BLaER1 treated with 17β-estradiol and CSF1 and Interleukin-3, amounts not matched to agents 10 nM and 100 nM (cell line): ENCODE measurements around the gene TDP1.

Experiments
- H3K27ac ChIP-seq, 11 experiments: shearing (Covaris generic); formaldehyde crosslinking; 2 replicates each; pipeline ENCODE4 v1.8.1; 2022
- H3K27me3 ChIP-seq, 11 experiments: shearing (Covaris generic); formaldehyde crosslinking; 2 replicates each; pipeline ENCODE4 v1.8.1; 2022
- H3K36me3 ChIP-seq, 11 experiments: shearing (Covaris generic); formaldehyde crosslinking; 2 replicates each; pipeline ENCODE4 v1.8.1; 2022
- H3K4me1 ChIP-seq, 10 experiments: shearing (Covaris generic); formaldehyde crosslinking; 2 replicates each; pipeline ENCODE4 v1.8.1; 2022
- H3K4me2 ChIP-seq, 11 experiments: shearing (Covaris generic); formaldehyde crosslinking; 2 replicates each; pipeline ENCODE4 v1.8.1; 2022
- H3K4me3 ChIP-seq, 10 experiments: shearing (Covaris generic); formaldehyde crosslinking; 2 replicates each; pipeline ENCODE4 v1.8.1; 2022
- H3K9ac ChIP-seq, 11 experiments: shearing (Covaris generic); formaldehyde crosslinking; 2 replicates each; pipeline ENCODE4 v1.8.1; 2022
- H3K9me3 ChIP-seq, 11 experiments: shearing (Covaris generic); formaldehyde crosslinking; replicated peaks in 1 of 11; 2 replicates each; pipeline ENCODE4 v1.8.1; 2022
- H4K20me1 ChIP-seq, 11 experiments: shearing (Covaris generic); formaldehyde crosslinking; 2 replicates each; pipeline ENCODE4 v1.8.1; 2022
- Cebpa-rat ChIP-seq, 11 experiments: shearing (Covaris generic); IDR thresholded peaks; 2 replicates each; pipeline ENCODE4 v1.8.1; 2022

Gene TDP1

DNA sequence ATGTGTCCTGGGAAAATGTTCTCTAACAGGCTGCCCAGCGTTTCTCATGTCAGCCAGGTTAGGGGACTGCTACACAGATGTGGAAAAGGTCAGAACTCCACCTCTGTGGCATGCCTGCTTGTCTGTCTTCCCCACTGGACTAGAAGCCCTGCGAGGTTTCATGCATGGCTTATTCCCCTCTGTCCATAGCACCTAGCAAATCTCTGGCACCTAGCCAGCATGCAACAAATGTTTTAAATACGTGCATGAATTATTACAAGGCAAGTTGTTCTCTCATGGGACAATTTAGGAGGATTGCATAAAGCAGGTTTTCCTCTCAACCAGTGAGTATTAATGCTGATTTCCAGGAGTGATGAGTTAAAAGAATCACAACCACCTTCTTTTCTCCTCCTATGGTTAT is 84.7 kb downstream of the TDP1 start:
- Histone ChIP-seq H3K27me3 (no peaks in the 10 kb centered on the region), H3K4me3 (no peak overlapping the region), H3K4me2 (no peak overlapping the region), H3K9ac (no peak overlapping the region), H3K9me3 (peaks cover 0 to 14% (median 3%) of the 10 kb centered on the region in 11 experiments; a peak in 3 of 22 replicates), H3K36me3 (peaks cover 65 to 100% (median 98%) of the 10 kb centered on the region in 11 experiments), H3K4me1 (peaks cover 0 to 12% (median 0%) of the 10 kb centered on the region in 10 experiments; a peak in 2 of 20 replicates), H3K27ac (no peak overlapping the region), H4K20me1 (no peaks in the 10 kb centered on the region)
- no peak for TF ChIP-seq Cebpa-rat (IDR thresholded peaks at IDR 0.05)

DNA sequence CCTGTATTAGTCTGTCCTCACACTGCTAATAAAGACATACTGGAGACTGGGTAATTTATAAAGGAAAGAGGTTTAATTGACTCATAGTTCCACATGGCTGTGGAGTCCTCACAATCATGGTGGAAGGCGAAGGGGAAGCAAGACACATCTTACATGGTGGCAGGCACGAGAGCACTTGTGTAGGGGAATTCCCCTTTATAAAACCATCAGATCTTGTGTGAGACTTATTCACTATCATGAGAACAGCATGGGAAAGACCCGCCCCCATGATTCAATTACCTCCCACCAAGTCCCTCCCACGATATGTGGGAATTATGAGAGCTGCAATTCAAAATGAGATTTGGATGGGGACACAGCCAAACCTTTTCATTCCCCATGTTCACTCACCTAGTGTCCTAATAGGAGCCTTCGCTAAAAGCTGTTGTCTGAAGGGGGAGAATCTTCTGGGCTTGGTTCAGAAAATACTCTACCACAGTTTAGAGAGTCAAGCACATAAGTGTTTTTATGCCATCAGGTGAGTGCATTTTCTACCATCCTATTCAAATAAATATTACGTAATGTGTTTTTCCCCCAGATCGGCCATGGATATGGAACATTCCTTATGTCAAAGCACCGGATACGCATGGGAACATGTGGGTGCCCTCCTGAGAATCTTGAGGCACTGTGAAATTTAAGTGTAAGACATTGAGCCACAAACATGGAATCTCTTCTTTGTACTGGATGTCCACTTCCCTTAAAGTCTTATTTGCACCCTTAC is 86.9 kb downstream of the TDP1 start:
- H3K36me3 ChIP-seq = peaks cover 67 to 99% (median 84%) of the 10 kb centered on the region in 11 experiments
- peaks cover 0 to 17% (median under 1%) of the 10 kb centered on the region in 11 experiments; a peak in 2 of 22 replicates for H3K9me3 ChIP-seq
- peaks cover 0 to 12% (median 0%) of the 10 kb centered on the region in 10 experiments; a peak in 2 of 20 replicates for H3K4me1 ChIP-seq
- no peak overlapping the region; a peak in 1 of 22 replicates for H3K27ac ChIP-seq
- H3K27me3 ChIP-seq = no peaks in the 10 kb centered on the region
- H3K9ac ChIP-seq = no peak overlapping the region
- H3K4me2 ChIP-seq = peak overlapping the region in 2 of 11 experiments; percentile 18 to 38; a peak in 2 of 22 replicates
- no peak overlapping the region for H3K4me3 ChIP-seq
- TF ChIP-seq Cebpa-rat (IDR thresholded peaks at IDR 0.05) = peak in 2 of 11 experiments; percentile 10 to 79; a peak in 2 of 22 replicates
- no peaks in the 10 kb centered on the region for H4K20me1 ChIP-seq

DNA sequence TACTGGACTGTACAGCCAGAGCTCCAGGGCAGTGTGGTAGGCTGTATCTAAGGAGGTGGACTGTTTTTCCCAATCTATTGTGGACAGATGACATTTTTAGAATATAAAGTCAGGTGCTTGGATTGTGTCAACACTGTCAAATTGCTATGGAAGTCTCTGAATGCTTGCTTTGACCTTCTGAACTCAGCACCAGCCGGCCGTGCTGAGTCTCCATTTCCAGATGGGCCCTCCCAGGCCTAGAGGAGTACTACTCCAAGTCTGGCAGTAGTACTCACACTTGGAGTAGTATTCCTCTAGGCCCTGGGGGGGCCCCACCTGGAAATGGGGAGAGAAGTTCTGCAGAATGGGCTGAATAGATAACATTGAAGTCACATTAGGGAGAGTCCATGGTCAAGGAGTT is 89.9 kb downstream of the TDP1 start:
- Histone ChIP-seq H3K4me1 (peaks cover 0 to 12% (median 0%) of the 10 kb centered on the region in 10 experiments; a peak in 2 of 20 replicates), H3K9me3 (0 out of 22 replicates have a peak, but pooled peaks cover 0 to 8% (median 0%) of the 10 kb centered on the region in 11 experiments), H4K20me1 (no peaks in the 10 kb centered on the region), H3K4me2 (no peak overlapping the region), H3K36me3 (peaks cover 45 to 78% (median 59%) of the 10 kb centered on the region in 11 experiments), H3K27ac (no peak overlapping the region), H3K9ac (no peak overlapping the region), H3K27me3 (no peaks in the 10 kb centered on the region), H3K4me3 (no peak overlapping the region)
- TF ChIP-seq Cebpa-rat (IDR thresholded peaks at IDR 0.05) = no peak

GRCh38 chr14:90049390-90049789 is 93.7 kb downstream of the TDP1 start:
- TF ChIP-seq Cebpa-rat (IDR thresholded peaks at IDR 0.05) = no peak
- H4K20me1 ChIP-seq = no peaks in the 10 kb centered on the region; a peak in 1 of 22 replicates
- no peak overlapping the region for H3K4me3 ChIP-seq
- H3K27ac ChIP-seq = no peak overlapping the region
- no peaks in the 10 kb centered on the region for H3K27me3 ChIP-seq
- no peak overlapping the region for H3K4me2 ChIP-seq
- H3K9ac ChIP-seq = no peak overlapping the region
- H3K4me1 ChIP-seq = peaks cover 0 to 17% (median 0%) of the 10 kb centered on the region in 10 experiments; a peak in 3 of 20 replicates
- peaks cover 14 to 42% (median 23%) of the 10 kb centered on the region in 11 experiments; a peak in 21 of 22 replicates for H3K36me3 ChIP-seq
- 0 out of 22 replicates have a peak, but pooled peaks cover 0 to 8% (median 0%) of the 10 kb centered on the region in 11 experiments for H3K9me3 ChIP-seq

DNA sequence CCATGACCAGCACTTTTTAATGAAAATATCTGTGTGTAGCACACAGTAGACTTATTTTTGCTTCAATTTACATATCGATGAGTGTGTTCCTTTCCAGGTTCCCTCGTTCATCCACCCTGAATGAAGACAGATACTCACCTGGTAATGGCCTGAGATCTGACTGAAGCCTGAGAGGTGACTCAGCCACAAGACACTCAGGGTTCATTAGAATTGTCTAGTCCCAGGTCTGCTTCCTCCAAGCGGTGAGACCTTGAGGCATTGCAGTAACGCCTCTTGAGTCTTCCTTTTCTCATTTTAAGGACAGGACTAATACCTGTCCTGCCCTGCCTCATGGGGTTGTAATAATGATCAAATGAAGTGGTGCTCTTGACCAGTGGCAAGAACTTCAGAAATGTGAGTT is 94.5 kb downstream of the TDP1 start:
- no peaks in the 10 kb centered on the region for H3K27me3 ChIP-seq
- no peak for TF ChIP-seq Cebpa-rat (IDR thresholded peaks at IDR 0.05)
- H3K4me1 ChIP-seq = peaks cover 0 to 17% (median 0%) of the 10 kb centered on the region in 10 experiments; a peak in 3 of 20 replicates
- H3K36me3 ChIP-seq = peaks cover 6 to 33% (median 14%) of the 10 kb centered on the region in 11 experiments; a peak in 21 of 22 replicates
- H3K9ac ChIP-seq = no peak overlapping the region
- no peak overlapping the region for H3K4me3 ChIP-seq
- no peak overlapping the region for H3K27ac ChIP-seq
- 0 out of 22 replicates have a peak, but pooled peaks cover 0 to 9% (median 0%) of the 10 kb centered on the region in 11 experiments for H3K9me3 ChIP-seq
- H4K20me1 ChIP-seq = no peaks in the 10 kb centered on the region; a peak in 1 of 22 replicates
- H3K4me2 ChIP-seq = no peak overlapping the region

DNA sequence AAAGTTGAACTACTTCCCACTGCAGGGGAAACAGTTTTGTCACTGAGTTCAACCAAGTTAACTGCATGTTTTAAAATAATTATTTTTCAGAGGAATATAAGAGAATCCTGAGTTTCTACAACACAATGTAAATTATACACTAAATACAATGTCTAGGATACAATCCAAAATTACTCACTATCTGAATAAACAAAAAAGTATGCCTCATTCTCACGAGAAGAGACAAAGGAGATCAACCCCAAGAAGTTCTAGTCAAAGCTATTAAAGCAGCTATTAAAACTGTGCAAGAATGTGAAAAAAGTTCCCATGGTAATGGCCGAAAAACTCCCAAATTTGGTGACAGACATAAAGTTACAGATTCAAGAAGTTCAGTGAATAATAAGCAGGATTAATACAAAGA is 97.3 kb downstream of the TDP1 start:
- TF ChIP-seq Cebpa-rat (IDR thresholded peaks at IDR 0.05) = no peak
- peaks cover 0 to 24% (median 11%) of the 10 kb centered on the region in 11 experiments; a peak in 10 of 22 replicates for H3K9me3 ChIP-seq
- H4K20me1 ChIP-seq = no peaks in the 10 kb centered on the region; a peak in 1 of 22 replicates
- H3K4me2 ChIP-seq = peak overlapping the region in 2 of 11 experiments; percentile 48 to 58; a peak in 4 of 22 replicates
- H3K4me3 ChIP-seq = no peak overlapping the region
- H3K36me3 ChIP-seq = peaks cover 0 to 7% (median 0%) of the 10 kb centered on the region in 11 experiments; a peak in 3 of 22 replicates
- H3K4me1 ChIP-seq = peaks cover 0 to 28% (median 0%) of the 10 kb centered on the region in 10 experiments; a peak in 5 of 20 replicates
- H3K9ac ChIP-seq = no peak overlapping the region
- H3K27ac ChIP-seq = no peak overlapping the region
- peaks cover 0 to 4% (median 0%) of the 10 kb centered on the region in 11 experiments; a peak in 7 of 22 replicates for H3K27me3 ChIP-seq

GRCh38 chr14:90054803-90055202 is 99.1 kb downstream of the TDP1 start:
- H3K4me3 ChIP-seq = no peak overlapping the region
- no peak overlapping the region for H3K9ac ChIP-seq
- peaks cover 16 to 42% (median 26%) of the 10 kb centered on the region in 11 experiments; a peak in 21 of 22 replicates for H3K9me3 ChIP-seq
- H3K27me3 ChIP-seq = peaks cover 0 to 22% (median 17%) of the 10 kb centered on the region in 11 experiments; a peak in 18 of 22 replicates
- H4K20me1 ChIP-seq = no peaks in the 10 kb centered on the region; a peak in 1 of 22 replicates
- TF ChIP-seq Cebpa-rat (IDR thresholded peaks at IDR 0.05) = no peak
- H3K27ac ChIP-seq = no peak overlapping the region
- H3K36me3 ChIP-seq = peaks cover 0 to 8% (median 0%) of the 10 kb centered on the region in 11 experiments; a peak in 2 of 22 replicates
- no peak overlapping the region for H3K4me2 ChIP-seq
- peaks cover 0 to 46% (median 0%) of the 10 kb centered on the region in 10 experiments; a peak in 6 of 20 replicates for H3K4me1 ChIP-seq

- H3K27me3 ChIP-seq = peaks cover 11 to 42% (median 37%) of the 10 kb centered on the region in 11 experiments; a peak in 21 of 22 replicates
- peaks cover 0 to 58% (median 9%) of the 10 kb centered on the region in 10 experiments; a peak in 16 of 20 replicates for H3K4me1 ChIP-seq
- H3K4me2 ChIP-seq = peak overlapping the region in 3 of 11 experiments; percentile 12 to 32 (median 24); a peak in 3 of 22 replicates
- no peak overlapping the region for H3K9ac ChIP-seq
- H3K36me3 ChIP-seq = peaks cover 0 to 24% (median 0%) of the 10 kb centered on the region in 11 experiments; a peak in 5 of 22 replicates
- peaks cover 0 to 5% (median 0%) of the 10 kb centered on the region in 11 experiments; a peak in 1 of 22 replicates for H4K20me1 ChIP-seq
- no peak overlapping the region for H3K4me3 ChIP-seq
- no peak for TF ChIP-seq Cebpa-rat (IDR thresholded peaks at IDR 0.05)
- peaks cover 32 to 60% (median 42%) of the 10 kb centered on the region in 11 experiments for H3K9me3 ChIP-seq
- H3K27ac ChIP-seq = no peak overlapping the region
Observed at GRCh38 chr14:90056826-90057225, 101.1 kb downstream of the TDP1 start.
